Measurements from ENCODE around the gene NTHL1. TPM values are rescaled to one million over a fixed set of nuclear protein-coding genes. Genes with fewer than 3 reads are reported as not detected.

Gene NTHL1
- total RNA-seq, 6 donors from 2014 or later: 17.8 to 43.6 (median 28.8) TPM

DNA sequence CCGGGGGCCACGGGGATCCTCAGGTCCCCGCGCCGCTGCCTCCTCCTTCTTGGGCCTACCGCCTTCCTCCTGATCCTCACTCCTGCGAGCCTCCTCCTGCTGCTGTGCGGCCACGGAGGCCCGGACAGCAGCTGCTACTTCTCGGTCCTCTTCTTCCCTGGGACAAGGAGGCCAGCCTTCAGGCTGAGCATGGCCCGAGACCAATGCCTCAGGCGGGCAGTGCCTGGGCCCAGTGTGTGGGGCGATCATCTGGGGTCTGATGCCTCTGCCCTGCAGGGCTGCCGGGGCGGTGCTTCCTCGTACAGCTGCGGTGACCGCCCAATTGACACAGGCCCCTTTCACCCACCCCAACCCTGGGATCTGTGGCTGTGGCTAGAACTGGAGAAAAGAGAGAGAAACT, 46.6 kb downstream of the NTHL1 start:
- Histone ChIP-seq H3K9me3 (no peaks in the 10 kb centered on the region), H3K27me3 (no peaks in the 10 kb centered on the region), H3K4me3 (no peak overlapping the region), H3K36me3 (peaks cover 30 to 70% (median 59%) of the 10 kb centered on the region in 4 donors), H3K27ac (no peak overlapping the region), H3K4me1 (peaks cover 22 to 28% (median 26%) of the 10 kb centered on the region in 4 donors)
- no peak for ATAC-seq (ENCODE audit: low FRiP score in 2 of 2)
- TF ChIP-seq, protein P1, sequence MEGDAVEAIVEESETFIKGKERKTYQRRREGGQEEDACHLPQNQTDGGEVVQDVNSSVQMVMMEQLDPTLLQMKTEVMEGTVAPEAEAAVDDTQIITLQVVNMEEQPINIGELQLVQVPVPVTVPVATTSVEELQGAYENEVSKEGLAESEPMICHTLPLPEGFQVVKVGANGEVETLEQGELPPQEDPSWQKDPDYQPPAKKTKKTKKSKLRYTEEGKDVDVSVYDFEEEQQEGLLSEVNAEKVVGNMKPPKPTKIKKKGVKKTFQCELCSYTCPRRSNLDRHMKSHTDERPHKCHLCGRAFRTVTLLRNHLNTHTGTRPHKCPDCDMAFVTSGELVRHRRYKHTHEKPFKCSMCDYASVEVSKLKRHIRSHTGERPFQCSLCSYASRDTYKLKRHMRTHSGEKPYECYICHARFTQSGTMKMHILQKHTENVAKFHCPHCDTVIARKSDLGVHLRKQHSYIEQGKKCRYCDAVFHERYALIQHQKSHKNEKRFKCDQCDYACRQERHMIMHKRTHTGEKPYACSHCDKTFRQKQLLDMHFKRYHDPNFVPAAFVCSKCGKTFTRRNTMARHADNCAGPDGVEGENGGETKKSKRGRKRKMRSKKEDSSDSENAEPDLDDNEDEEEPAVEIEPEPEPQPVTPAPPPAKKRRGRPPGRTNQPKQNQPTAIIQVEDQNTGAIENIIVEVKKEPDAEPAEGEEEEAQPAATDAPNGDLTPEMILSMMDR (IDR thresholded peaks at IDR 0.05): no peak
- TF ChIP-seq POLR2A (IDR thresholded peaks at IDR 0.05): no peak
- TF ChIP-seq POLR2AphosphoS5 (IDR thresholded peaks at IDR 0.05): no peak
- TF ChIP-seq EP300 (IDR thresholded peaks at IDR 0.05): no peak
- WGBS, 2 donors: 97 to 98% methylated on average over 11 to 19 of the region's 19 CpGs
- DNase-seq: peak in 1 of 2 donors; percentile 75

DNA sequence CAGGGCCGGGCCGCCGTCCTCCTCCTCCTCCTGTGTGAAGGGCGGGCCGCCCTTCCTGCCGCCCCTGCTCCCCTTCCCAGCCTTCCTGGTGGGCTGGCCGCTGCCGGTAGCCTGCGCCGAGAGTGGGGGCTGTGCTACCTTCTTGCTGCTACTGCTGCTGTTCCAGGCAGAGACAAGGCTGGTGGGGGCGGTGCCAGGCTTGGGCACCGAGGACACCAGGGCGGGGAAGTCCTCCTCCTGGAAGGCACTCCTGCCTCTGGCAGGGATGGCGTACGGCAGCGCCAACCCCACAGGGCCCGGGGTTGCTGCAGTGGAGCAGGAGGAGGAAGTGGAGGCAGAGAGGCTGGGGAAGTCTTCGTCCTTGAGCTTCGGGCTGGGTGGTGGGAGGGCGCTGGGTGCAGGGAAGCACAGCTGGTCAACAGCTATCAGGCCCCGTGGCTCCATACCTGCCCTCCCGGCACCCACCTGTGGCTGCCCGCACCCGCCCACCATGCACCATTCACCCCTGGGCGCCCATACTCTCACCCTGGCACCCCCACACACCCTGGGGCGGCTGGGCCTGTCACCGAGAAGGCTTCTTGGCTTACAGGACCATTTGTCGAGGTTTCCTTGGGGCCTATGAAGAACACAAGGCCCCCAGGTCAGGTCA, 47.6 kb downstream of the NTHL1 start:
- H3K4me1 ChIP-seq: peaks cover 15 to 17% (median 16%) of the 10 kb centered on the region in 4 donors
- WGBS, 2 donors: 91 to 95% methylated on average over 14 to 21 of the region's 28 CpGs
- no peak overlapping the region for H3K27ac ChIP-seq
- peak in 1 of 2 donors; percentile 72 for DNase-seq
- no peak for ATAC-seq (ENCODE audit: low FRiP score in 2 of 2)
- H3K9me3 ChIP-seq: no peaks in the 10 kb centered on the region
- no peaks in the 10 kb centered on the region for H3K27me3 ChIP-seq
- TF ChIP-seq POLR2AphosphoS5 (IDR thresholded peaks at IDR 0.05) (no peak), POLR2A (IDR thresholded peaks at IDR 0.05) (no peak), EP300 (IDR thresholded peaks at IDR 0.05) (no peak)
- TF ChIP-seq, protein P1 (IDR thresholded peaks at IDR 0.05): no peak
- H3K4me3 ChIP-seq: no peak overlapping the region
- peaks cover 30 to 70% (median 59%) of the 10 kb centered on the region in 4 donors for H3K36me3 ChIP-seq

DNA sequence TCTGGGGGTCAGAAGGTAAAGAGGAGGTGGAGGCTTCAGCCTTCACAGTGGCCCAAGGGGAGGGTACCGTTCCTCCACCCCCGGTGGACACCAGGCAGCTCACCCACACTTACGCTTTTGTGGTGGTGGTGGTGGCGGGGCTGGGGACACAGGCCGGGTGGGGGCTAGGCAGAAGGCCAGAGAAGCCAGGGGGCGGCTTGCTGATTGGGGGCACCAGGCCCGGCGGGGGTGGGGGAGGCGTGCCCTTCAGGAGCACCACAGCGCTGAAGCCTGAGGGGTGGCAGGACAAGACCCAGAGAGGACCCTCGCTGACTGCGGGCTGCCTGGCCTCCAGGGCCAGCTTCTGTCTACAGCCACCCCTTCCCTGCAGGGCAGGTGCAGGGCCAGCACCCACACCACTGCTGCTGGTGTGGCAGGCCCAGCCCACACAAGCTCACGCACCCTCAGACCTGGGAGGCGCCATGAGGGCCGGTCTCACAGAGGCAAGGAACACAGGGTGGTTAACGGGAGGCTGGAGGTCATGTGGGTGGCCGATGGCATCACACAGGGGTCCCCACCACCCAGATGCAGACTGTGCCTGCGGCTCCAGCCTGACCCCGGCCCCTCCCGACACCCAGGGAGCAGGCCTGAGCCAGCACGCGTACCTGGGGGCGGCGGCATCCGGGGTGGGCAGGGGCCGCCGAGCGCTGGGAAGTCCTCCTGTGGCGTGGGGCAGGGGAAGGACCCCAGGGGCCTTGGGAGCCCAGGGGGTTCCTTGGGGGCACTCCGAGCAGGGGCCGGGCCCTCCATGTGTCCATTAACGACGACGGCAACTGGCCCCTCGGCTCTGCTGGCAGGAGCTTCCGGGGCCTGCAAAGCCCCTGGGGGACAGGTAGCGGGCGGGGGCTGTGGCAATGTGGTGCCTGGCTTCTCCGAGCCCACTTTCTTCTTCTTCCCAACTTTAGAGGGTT, 48.5 kb downstream of the NTHL1 start:
- DNase-seq: peak in 1 of 2 donors; percentile 78
- peaks cover 30 to 70% (median 59%) of the 10 kb centered on the region in 4 donors for H3K36me3 ChIP-seq

DNA sequence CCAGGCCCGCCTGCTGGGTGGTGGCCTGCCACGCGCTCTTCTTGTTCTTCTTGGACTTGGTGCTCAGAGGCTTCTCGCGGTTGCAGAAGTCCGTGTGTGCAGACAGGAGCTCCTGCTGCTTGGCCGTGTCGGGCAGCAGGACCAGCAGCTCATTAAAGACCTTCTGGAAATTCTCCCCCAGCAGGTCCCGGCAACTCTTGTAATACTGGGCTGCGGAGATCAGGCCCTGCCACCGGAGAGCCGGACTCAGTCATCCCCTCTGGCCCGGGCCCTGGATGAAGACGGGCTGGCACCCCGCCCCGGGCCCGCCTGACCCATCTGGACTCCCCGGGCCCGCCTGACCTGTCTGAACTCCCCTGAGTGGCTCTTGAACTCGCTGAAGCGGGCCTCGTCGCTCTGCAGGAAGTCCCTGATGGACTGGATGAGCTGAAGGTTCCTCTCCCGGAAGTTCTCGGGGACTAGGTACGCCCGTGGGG, 49.2 kb downstream of the NTHL1 start:
- H3K4me3 ChIP-seq: no peak overlapping the region
- H3K9me3 ChIP-seq: no peaks in the 10 kb centered on the region
- WGBS, 2 donors: 93 to 100% methylated on average over 2 to 26 of the region's 27 CpGs
- DNase-seq (peak in 1 of 2 donors; percentile 81), ATAC-seq (ENCODE audit: low FRiP score in 2 of 2) (no peak)
- H3K27me3 ChIP-seq: no peaks in the 10 kb centered on the region
- peak overlapping the region in 1 of 4 donors; percentile 48 for H3K27ac ChIP-seq
- TF ChIP-seq, protein P1 (IDR thresholded peaks at IDR 0.05): no peak
- peaks cover 30 to 68% (median 59%) of the 10 kb centered on the region in 4 donors for H3K36me3 ChIP-seq
- H3K4me1 ChIP-seq: peaks cover 0 to 1% (median under 1%) of the 10 kb centered on the region in 4 donors

More for the DNA sequence above, 48.5 kb downstream of the NTHL1 start:
- TF ChIP-seq EP300 (IDR thresholded peaks at IDR 0.05): no peak
- TF ChIP-seq POLR2A (IDR thresholded peaks at IDR 0.05): no peak
- Histone ChIP-seq H3K4me3 (no peak overlapping the region), H3K9me3 (no peaks in the 10 kb centered on the region), H3K27ac (peak overlapping the region in 1 of 4 donors; percentile 48), H3K27me3 (no peaks in the 10 kb centered on the region), H3K4me1 (peaks cover 6 to 9% (median 8%) of the 10 kb centered on the region in 4 donors)
- 91 to 93% methylated on average over 18 to 34 of the region's 39 CpGs for WGBS, 2 donors
- no peak for ATAC-seq (ENCODE audit: low FRiP score in 2 of 2)
